NCI-H146 treated with DMSO at 0.1 percent for 48 hours (cell line): ENCODE measurements around the gene GLDC.
A peak's percentile ranks its signal among the peaks of the same experiment; 100 is the strongest.
"Not testable (repeated sequence)": the region's sequence is repeated elsewhere in the genome, so short reads cannot be mapped to it uniquely, and the experiment has no call there.

ENCODE experiments used
- DNase-seq: peaks from one replicate; lab custom pipeline; 2025; ENCODE audit not compliant: unreplicated experiment; lab: John Stamatoyannopoulos, UW

The GLDC gene

GRCh38 chr9:6622784-6623183 lies 22.7 kb downstream of the GLDC start:
- not testable (repeated sequence) for DNase-seq

GRCh38 chr9:6620796-6621195 lies 24.7 kb downstream of the GLDC start:
- no peak for DNase-seq

GRCh38 chr9:6620353-6620752 lies 25.2 kb downstream of the GLDC start:
- no peak for DNase-seq

- DNase-seq: no peak
Observed at GRCh38 chr9:6619909-6620308, 25.6 kb downstream of the GLDC start.

GRCh38 chr9:6616951-6617602 lies 28.5 kb downstream of the GLDC start:
- DNase-seq: no peak

- no peak for DNase-seq
Observed at GRCh38 chr9:6614489-6614888, 31.0 kb downstream of the GLDC start.

- DNase-seq: no peak
Observed at GRCh38 chr9:6611865-6612264, 33.7 kb downstream of the GLDC start.

- no peak for DNase-seq
Observed at GRCh38 chr9:6610073-6610472, 35.5 kb downstream of the GLDC start.

GRCh38 chr9:6609497-6610016 lies 36.0 kb downstream of the GLDC start:
- no peak for DNase-seq

GRCh38 chr9:6605202-6605601 lies 40.3 kb downstream of the GLDC start:
- no peak for DNase-seq

GRCh38 chr9:6600426-6600825 lies 45.1 kb downstream of the GLDC start:
- DNase-seq: no peak

- DNase-seq: no peak
Observed at GRCh38 chr9:6600006-6600405, 45.5 kb downstream of the GLDC start.

GRCh38 chr9:6598249-6598725 lies 47.2 kb downstream of the GLDC start:
- DNase-seq: no peak

GRCh38 chr9:6592791-6593190 lies 52.7 kb downstream of the GLDC start:
- no peak for DNase-seq

GRCh38 chr9:6592231-6592630 lies 53.3 kb downstream of the GLDC start:
- DNase-seq: no peak

GRCh38 chr9:6590772-6591384 lies 54.7 kb downstream of the GLDC start:
- DNase-seq: peak; percentile 93

GRCh38 chr9:6590334-6590733 lies 55.2 kb downstream of the GLDC start:
- DNase-seq: no peak

- DNase-seq: peak; percentile 41
Observed at GRCh38 chr9:6584881-6585597, 60.5 kb downstream of the GLDC start.

GRCh38 chr9:6581253-6581652 lies 64.3 kb downstream of the GLDC start:
- DNase-seq: no peak

- no peak for DNase-seq
Observed at GRCh38 chr9:6579613-6580012, 65.9 kb downstream of the GLDC start.

- DNase-seq: no peak
Observed at GRCh38 chr9:6576987-6577386, 68.5 kb downstream of the GLDC start.
